ENCODE data around the gene GNG7. TPM values are rescaled to one million over a fixed set of nuclear protein-coding genes. Genes with fewer than 3 reads are reported as not detected.
"Not testable (repeated sequence)": the region's sequence is repeated elsewhere in the genome, so short reads cannot be mapped to it uniquely, and the experiment has no call there.

Gene GNG7
- polyA plus RNA-seq, 1 experiment = 0.57 TPM

DNA sequence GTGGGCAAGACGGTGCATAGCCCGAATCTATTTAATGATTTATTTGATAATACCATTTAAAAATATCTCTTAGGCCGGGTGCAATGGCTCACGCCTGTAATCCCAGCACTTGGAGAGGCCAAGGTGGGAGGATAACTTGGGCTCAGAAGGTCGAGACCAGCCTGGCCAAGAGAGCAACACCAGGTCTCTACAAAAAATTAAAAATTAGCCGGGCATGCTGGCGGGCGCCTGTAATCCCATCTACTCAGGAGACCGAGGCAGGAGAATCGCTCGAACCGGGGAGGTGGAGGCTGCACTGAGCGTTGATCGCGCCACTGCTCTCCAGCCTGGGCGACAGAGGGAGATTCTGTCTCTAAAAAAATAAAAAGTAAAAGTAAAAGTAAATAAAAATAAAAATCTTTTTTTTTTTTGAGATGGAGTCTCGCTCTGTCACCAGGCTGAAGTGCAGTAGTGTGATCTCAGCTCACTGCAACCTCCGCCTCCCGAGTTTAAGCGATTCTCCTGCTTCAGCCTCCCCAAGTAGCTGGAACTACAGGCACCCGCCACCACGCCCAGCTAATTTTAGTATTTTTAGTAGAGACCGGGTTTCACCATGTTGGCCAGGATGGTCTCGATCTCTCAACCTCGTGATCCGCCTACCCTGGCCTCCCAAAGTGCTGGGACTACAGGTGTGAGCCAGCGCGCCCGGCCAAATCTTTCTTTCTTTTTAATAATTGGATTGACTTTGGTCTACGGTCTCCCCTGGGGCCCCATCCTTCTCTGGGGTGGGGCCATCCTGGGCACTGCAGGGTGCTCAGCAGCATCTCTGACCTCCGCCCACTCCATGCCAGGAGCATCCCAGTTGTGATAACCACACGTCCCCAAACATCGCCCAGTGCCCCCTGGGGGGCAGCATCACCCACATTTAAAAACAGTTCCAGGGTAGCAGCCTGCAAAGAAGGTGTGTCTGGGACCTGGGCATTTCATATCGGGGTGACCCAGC lies 90.7 kb downstream of the GNG7 start:
- TF ChIP-seq CTCF (IDR thresholded peaks at IDR 0.05; ENCODE audit: low read depth, low read length) = no peak
- no peak overlapping the region for H3K4me3 ChIP-seq (ENCODE audit: low read depth, low read length)
- peaks cover 13% of the 10 kb centered on the region for H3K9me3 ChIP-seq (ENCODE audit: control insufficient read depth, insufficient read depth, low read length)
- no peak for DNase-seq (ENCODE audit: low read depth, low spot score)
- ChIA-PET CTCF (interaction anchor here (0.6 to 2.4 kb wide), 29 partner anchors 8 to 946 kb away, joined by 3 to 29 read pairs (median 4); partner anchors contain the start of genes GADD45B and TIMM13), POLR2A (interaction anchor here (0.6 to 6.0 kb wide), 14 partner anchors 9 to 189 kb away, joined by 3 to 165 read pairs (median 4); partner anchors contain the start of genes GADD45B, LMNB2 and TIMM13)
- H3K27ac ChIP-seq (ENCODE audit: low read depth, low read length) = no peak overlapping the region
- peaks cover 2% of the 10 kb centered on the region for H3K27me3 ChIP-seq (ENCODE audit: control insufficient read depth, insufficient read depth, low read length)

DNA sequence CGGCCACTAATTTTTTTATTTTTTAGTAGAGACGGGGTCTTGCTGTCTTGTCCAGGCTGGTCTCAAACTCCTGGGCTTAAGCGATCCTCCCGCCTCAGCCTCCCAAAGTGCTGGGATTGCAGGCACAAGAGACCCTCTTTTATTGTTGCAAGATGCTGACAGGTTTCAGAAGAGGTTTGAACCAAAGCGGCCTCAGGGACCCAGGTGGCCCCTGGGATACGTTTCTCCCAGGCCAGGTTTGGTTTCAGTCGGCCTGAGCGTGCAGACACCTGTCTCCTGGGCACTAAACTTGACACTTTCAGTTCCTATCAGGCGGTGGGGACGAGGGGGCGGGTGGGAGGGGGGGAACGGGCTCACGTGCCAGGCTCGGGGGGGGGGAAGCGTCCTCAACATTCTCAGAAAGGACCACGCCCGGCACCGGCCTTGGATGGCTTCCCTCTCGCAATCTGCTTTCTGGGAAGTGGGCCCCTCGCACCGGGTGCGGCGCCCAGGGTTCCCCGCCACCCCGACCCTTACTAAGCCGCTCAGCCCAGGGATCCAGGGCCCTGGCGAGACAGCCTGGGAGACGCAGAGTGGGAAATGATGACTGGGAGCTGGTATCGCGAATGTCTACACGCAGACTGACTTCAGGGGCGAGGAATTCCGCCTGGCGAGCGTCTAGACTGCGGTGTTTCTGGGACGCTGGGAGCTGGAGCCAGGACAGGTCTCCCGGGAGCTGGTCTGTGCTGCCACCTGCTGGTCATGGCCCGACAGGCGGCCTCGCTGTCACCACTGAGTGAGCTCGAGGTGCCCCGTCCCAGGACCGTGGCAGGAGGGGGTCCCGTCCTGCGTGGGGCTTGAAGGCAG lies 91.6 kb downstream of the GNG7 start:
- peaks cover 2% of the 10 kb centered on the region for H3K27me3 ChIP-seq (ENCODE audit: control insufficient read depth, insufficient read depth, low read length)
- H3K4me3 ChIP-seq (ENCODE audit: low read depth, low read length) = peak overlapping the region; percentile 50
- ChIA-PET POLR2A (interaction anchor here (0.6 to 6.0 kb wide), 13 partner anchors 9 to 183 kb away, joined by 3 to 165 read pairs (median 4); partner anchors contain the start of genes GADD45B, LMNB2 and TIMM13), CTCF (interaction anchor here (0.6 to 2.4 kb wide), 25 partner anchors 9 to 947 kb away, joined by 3 to 29 read pairs (median 4); partner anchors contain the start of genes GADD45B and TIMM13)
- DNase-seq (ENCODE audit: low read depth, low spot score) = peak; percentile 86
- peak; percentile 97 for TF ChIP-seq CTCF (IDR thresholded peaks at IDR 0.05; ENCODE audit: low read depth, low read length)
- H3K27ac ChIP-seq (ENCODE audit: low read depth, low read length) = no peak overlapping the region
- peaks cover 13% of the 10 kb centered on the region for H3K9me3 ChIP-seq (ENCODE audit: control insufficient read depth, insufficient read depth, low read length)

DNA sequence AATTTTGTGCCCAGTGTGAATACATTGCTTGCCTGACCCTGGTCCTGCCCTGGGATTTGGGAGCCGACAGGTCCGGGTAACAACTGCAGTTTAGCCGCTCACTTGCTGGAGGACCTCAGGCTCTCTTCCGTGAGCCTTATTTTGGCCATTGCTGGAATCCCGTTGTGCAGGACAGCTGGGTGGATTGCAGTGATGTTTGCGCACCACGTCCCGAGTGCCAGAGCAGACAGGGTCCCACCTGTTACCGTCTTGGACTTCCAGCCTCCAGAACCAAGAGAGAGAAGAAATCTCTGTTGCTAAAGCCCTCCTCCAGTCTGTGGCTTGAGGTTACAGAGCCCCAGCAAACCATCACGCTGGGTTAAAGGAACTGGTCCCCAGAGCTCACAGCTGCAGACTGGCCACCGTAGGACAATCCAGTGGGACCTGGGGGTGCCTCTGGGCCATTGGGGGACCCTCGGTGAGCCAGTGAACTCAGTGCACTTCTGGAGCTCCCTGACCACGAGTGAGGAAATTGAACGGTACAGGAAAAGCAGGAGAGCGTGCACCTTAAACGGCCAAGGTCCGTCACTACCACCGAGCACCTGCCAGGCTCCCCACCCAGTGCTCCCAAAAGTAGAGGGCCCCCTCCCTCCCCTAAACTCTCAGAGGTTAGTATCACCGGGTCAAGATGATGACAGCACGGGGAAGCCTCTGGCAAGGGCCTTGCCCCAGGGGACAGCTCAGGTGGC lies 92.9 kb downstream of the GNG7 start:
- H3K9me3 ChIP-seq (ENCODE audit: control insufficient read depth, insufficient read depth, low read length) = peaks cover 11% of the 10 kb centered on the region
- ChIA-PET POLR2A (interaction anchor here (0.7 to 6.0 kb wide), 3 partner anchors 66 to 237 kb away, joined by 3 to 165 read pairs (median 3); partner anchors contain the start of gene GADD45B), CTCF (interaction anchor here (1.2 to 2.8 kb wide), 2 partner anchors 136 to 182 kb away, joined by 4 to 7 read pairs; partner anchors contain the start of gene TIMM13)
- DNase-seq (ENCODE audit: low read depth, low spot score) = no peak
- TF ChIP-seq CTCF (IDR thresholded peaks at IDR 0.05; ENCODE audit: low read depth, low read length) = no peak
- peaks cover 2% of the 10 kb centered on the region for H3K27me3 ChIP-seq (ENCODE audit: control insufficient read depth, insufficient read depth, low read length)
- no peak overlapping the region for H3K27ac ChIP-seq (ENCODE audit: low read depth, low read length)
- no peak overlapping the region for H3K4me3 ChIP-seq (ENCODE audit: low read depth, low read length)

- ChIA-PET CTCF (interaction anchor here (2.8 kb wide), 1 partner anchor 136 kb away, joined by 7 read pairs; no protein-coding TSS in a partner anchor), POLR2A (interaction anchor here (6.0 kb wide), 1 partner anchor 132 kb away, joined by 165 read pairs; the partner anchor contains the start of gene GADD45B)
- not testable (repeated sequence) for DNase-seq (ENCODE audit: low read depth, low spot score); H3K27me3 ChIP-seq (ENCODE audit: control insufficient read depth, insufficient read depth, low read length); H3K4me3 ChIP-seq (ENCODE audit: low read depth, low read length); H3K27ac ChIP-seq (ENCODE audit: low read depth, low read length); H3K9me3 ChIP-seq (ENCODE audit: control insufficient read depth, insufficient read depth, low read length)
These were observed 93.5 kb downstream of the GNG7 start for GRCh38 chr19:2609034-2609388.
